Stimulated activated CD4-positive, alpha-beta T cell treated with anti-CD3 and anti-CD28 coated beads, Interleukin-2, amount 100 ng/mL, for 24 hours (primary cell): ENCODE results near the gene CD300LD.
"Not testable (repeated sequence)": the region's sequence is repeated elsewhere in the genome, so short reads cannot be mapped to it uniquely, and the experiment has no call there.

Source experiments
- DNase-seq, 2 donors: peaks; one replicate each; pipeline ENCODE4 v3.0.0-alpha.2; 2020

CD300LD gene

DNA sequence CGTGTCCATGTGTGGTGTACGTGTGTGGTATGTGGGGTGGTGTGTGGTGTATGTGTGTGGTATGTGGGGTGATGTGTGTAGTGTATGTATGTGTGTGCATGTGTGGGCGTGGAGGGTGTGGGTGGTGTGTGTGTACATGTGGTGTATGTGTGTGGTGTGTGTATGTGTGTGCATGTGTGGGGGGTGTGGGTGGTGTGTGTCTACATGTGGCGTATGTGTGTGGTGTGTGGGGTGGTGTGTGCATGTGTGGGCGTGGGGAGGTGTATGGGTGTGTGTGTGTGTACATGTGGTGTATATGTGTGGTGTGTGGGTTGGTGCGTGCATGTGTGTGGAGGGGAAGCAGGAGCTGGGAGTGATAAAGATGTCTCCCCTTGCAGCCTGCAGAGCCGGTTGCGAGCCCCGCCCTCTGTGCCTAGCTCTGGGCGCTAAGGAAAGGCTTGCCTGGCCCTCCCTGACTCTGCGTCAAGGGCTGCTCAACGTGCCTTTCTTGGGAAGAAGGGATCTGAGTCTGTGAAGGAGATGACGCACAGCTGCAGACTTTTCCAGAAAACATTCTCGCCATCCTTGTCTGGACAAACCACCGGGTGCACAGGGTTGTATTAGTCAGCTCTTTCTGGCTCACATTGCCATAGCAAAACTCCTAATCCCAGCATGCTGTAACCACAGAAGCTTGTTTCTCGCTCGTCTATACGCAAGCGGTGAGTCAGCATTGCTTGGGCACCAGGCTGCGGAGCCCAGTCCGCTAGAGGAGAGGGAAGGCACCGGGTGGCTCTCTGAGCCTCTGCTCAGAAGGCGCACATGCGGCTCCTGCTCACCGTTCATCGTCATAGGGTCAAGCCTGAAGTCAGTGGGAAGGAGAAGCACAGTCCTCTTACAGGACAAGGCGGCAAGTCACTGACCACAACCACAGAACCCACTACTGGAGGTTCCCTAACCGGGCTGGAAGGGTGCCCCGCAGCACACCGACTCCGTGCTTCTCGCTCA lies 22.8 kb downstream of the CD300LD start:
- DNase-seq = peak in 1 of 2 donors; percentile 47

- DNase-seq = no peak
These were observed 23.8 kb downstream of the CD300LD start for GRCh38 chr17:74568106-74568873.

DNA sequence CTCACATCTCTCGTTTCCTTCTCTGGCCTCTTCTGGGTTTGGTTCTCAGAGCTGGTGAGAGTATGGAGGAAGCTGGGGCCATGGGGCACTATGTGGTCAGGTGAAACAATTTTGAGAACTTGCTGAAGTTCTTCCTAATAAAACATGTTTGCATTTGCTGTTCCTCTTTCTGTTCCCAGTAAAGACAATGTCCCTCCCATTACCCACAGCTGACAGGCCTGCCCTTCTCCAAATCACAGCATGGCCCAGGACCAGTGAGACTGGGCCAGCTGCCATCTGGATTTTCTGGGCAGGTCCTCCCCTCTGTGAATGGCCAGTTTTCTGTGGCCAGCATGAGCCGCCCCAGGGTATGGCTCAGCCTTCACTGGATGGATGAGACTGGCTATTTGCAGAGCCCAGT lies 24.7 kb downstream of the CD300LD start, which contains the start of gene CD300H:
Gene CD300H, minus strand, starts transcription at position 113 of the 400 bp plus-strand sequence.
- no peak for DNase-seq

- peak; percentile 28 to 56 for DNase-seq
These were observed 25.8 kb downstream of the CD300LD start for GRCh38 chr17:74566132-74566753.

DNA sequence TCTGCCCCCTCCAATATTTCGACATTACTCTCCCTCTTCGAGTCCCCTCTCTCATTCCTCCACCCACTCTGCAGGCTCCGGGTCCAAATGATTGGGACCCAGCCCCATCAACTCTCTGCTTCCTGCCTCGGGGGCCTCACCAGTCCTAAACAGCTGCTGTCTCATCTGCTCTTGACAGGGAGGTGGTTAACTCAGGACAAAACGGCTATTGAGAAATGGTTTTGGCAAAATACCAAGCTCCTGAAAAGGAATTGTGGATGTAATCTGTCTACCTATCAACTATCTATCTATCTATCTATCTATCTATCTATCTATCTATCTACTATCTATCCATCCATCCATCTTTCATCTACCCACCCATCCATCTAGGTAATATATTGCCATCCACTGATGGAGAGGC lies 27.0 kb downstream of the CD300LD start:
- DNase-seq = no peak

DNA sequence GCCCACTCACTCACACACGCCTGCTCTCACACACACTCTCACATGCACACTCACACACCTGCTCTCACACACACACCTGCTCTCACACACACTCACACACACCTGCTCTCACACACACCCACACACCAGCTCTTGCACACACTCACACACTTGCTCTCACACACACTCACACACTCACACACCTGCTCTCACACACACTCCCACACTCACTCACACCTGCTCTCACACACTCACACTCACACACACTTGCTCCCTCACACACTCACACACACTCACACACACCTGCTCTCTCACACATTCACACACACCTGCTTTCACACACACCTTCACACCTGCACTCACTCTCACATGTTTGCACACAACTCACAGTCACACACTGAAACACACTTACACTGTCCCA lies 28.7 kb downstream of the CD300LD start:
- no peak for DNase-seq

DNA sequence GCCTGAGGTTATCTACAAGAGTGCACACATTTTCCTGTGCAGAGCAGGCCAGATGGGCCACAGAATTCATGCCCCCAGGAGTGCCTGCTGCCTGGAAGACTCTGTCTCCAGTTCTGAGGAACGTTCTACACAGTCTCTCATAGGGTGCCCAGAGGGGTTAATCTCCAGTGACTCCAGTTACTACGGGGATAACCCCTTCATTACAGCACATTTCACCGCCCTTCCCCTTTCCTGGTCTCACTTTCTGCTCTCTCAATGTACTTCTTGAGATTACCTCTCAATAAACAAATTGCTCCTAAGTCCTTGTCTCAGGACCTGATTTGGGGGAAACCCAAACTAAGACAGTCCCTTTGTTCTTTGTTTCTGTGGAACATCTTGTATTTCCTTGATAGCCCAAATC lies 30.5 kb downstream of the CD300LD start:
- no peak for DNase-seq

- DNase-seq = no peak
These were observed 33.1 kb downstream of the CD300LD start for GRCh38 chr17:74558882-74559519.

GRCh38 chr17:74558402-74558801 lies 33.7 kb downstream of the CD300LD start:
- DNase-seq = not testable (repeated sequence)

GRCh38 chr17:74555427-74555940 lies 36.6 kb downstream of the CD300LD start:
- no peak for DNase-seq

GRCh38 chr17:74554909-74555308 lies 37.2 kb downstream of the CD300LD start:
- no peak for DNase-seq

DNA sequence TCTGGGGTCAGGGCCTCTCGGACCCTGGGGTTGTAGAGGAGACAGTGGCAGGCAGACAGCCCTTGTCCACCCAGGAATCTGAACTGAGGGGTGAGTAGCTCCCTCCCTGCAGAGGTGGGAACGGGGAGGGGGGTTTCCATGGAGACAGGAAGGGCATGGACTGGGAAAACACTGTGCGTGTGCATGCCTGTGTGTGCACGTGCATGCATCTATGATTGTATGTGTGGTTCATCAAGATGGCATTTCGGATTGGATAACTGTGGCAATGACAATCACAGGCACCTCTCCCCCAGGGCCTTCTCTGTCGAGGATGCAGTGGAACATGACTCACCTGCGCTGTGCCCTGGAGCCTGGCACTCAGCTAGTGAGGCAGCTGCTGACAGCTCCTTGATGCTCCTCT lies 40.0 kb downstream of the CD300LD start:
- no peak for DNase-seq

GRCh38 chr17:74550602-74551001 lies 41.5 kb downstream of the CD300LD start:
- DNase-seq = no peak

- no peak for DNase-seq
These were observed 42.7 kb downstream of the CD300LD start for GRCh38 chr17:74549343-74549742.

DNA sequence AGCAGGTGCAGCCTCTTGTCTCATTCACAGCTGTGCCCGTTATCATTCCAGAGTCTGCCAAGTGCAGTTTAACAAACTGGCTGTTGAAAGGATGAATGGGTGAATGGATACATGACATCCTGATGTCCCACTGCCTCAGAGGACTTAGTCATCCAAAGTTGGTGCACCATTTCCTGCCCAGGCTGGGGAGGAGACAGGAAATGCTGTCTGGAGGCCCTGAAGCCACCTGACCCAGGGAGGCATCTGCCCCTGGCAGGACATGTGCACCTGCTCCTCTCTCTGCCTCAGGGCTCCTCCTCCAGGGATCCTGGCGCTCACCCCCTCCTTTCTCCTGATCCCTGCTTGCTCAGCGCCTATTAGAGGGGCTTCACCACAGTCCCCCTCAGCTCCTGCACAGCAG lies 44.3 kb downstream of the CD300LD start:
- no peak for DNase-seq

- DNase-seq = no peak
These were observed 44.8 kb downstream of the CD300LD start for GRCh38 chr17:74547264-74547663.

- DNase-seq = no peak
These were observed 45.5 kb downstream of the CD300LD start for GRCh38 chr17:74546586-74546985.

DNA sequence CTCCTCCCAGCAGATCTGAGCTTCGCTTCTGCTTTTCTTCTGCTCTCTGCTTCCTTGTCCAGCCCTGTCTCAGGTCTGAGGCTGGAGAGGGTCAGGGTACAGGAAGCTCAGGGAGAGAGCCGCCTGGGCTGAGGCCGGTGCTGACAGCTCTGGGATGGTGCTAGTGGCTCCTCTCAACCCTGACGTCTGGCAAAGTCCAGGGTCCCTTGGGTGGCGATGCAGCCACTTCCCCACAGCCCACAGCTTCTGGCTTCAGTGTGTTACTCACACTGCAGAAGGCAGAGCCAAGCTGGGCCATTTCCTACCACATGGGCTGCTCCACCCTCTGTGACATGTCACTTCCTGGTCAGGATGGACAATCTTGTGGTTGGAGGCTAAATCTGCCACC lies 46.2 kb downstream of the CD300LD start, which contains the start of gene CD300C:
Gene CD300C, minus strand, starts transcription at position 273 of the 388 bp plus-strand sequence. CDS start 333 bp downstream, outside the sequence.
- no peak for DNase-seq

GRCh38 chr17:74544991-74545842 lies 46.9 kb downstream of the CD300LD start:
- DNase-seq = no peak

- DNase-seq = no peak
These were observed 48.0 kb downstream of the CD300LD start for GRCh38 chr17:74543891-74544760.
